ENCODE data around the gene PIAS3.

Gene PIAS3

DNA sequence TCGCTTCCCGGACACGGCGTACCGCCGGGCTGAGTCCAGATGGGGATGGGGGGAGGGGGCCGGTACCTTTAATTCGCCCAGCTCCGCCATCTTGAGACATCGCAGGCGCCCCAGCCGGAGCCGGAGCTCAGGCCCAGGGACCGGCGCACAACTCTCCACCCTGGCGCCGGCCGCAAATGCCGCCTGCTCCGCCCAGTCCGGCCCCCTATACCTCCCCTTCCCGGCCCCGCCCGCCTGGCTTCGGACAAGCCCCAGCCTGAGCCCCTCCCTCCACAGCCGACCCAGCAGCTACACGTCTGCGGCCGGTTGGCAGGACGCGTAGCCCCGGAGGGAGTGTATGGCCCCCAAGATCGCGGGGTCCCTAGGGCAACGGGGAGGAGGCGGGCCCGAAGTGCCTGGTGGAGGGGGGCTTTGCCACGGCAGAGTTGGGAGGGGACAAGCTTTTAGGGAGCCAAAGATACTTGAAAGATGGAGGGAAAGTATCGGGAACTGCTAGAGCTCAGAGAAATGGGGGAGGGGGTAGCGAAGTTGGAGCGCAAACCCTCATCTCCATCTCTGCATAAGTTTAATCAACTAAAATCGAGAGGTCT is at the start of gene PIAS3:
TSS of gene PIAS3 (minus strand) at position 181 of the 590 bp plus-strand sequence. CDS start at position 90, 91 bp downstream.
- in situ Hi-C loops (cut with MboI; ENCODE audit: low pct_unique_long_range_greater_than_20kb, low sequenced_read_pairs) = no loop called here
- peak; percentile 93 for DNase-seq

DNA sequence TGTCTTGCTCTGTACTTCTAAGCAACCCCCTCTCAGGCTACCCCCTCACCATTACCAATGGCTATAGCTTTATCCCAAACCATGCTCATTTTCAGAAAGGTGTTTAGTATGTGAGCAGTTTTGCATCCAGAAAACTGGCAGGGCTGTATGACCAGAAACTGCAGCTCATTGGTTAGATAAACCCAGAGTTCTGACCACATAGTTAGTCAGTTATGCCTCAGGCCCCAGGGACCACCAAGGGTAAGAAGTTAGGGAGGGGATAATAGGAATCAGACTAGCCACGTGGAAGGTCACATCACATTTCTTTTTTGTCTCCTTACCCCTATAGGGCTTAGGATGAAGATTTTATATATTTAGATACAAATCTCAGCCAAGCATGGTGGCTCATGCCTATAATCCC is 49.8 kb upstream of the PIAS3 start:
- in situ Hi-C loops (cut with MboI; ENCODE audit: low pct_unique_long_range_greater_than_20kb, low sequenced_read_pairs) = no loop called here

DNA sequence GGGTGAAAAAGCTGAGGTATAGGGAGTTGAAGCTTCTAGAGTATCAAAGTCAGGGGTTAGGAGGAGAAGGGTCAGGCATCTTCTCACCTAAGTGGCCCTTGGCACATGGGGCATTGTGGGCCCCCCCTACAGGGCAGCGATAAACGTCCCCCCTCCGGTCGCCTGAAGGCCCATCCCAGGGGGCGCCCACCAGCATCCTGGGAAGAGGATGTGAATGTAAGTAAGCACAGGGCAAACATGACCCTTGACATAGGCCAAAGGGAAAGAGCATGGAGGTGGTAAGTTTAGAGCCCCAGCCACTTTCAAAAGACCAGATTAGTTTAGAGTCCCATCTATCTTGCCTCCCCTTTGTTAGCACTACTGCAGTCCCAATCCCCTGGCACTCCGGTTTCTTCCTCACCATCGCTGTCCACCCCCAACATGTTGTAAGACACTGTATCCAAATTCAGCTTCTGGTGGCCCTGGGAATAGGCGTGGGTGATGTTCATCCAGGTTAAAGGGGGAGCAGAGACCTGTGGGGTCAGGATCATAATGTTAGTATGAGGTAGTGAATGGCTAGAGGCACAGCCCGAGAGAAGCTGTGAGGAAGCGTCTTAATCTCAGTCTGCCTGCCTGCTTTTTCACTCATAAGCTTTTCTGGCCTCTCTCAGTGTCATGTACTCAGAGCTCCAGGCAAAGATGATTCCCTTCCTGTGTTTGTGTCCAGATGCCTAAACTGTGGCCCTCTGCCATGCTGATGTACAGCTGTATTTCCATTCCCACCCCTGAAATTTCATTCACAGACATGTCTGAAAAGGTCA is 48.3 kb upstream of the PIAS3 start:
- in situ Hi-C loops (cut with MboI; ENCODE audit: low pct_unique_long_range_greater_than_20kb, low sequenced_read_pairs) = no loop called here
- no peak for DNase-seq

More for the DNA sequence above, 49.8 kb upstream of the PIAS3 start:
- no peak for DNase-seq

DNA sequence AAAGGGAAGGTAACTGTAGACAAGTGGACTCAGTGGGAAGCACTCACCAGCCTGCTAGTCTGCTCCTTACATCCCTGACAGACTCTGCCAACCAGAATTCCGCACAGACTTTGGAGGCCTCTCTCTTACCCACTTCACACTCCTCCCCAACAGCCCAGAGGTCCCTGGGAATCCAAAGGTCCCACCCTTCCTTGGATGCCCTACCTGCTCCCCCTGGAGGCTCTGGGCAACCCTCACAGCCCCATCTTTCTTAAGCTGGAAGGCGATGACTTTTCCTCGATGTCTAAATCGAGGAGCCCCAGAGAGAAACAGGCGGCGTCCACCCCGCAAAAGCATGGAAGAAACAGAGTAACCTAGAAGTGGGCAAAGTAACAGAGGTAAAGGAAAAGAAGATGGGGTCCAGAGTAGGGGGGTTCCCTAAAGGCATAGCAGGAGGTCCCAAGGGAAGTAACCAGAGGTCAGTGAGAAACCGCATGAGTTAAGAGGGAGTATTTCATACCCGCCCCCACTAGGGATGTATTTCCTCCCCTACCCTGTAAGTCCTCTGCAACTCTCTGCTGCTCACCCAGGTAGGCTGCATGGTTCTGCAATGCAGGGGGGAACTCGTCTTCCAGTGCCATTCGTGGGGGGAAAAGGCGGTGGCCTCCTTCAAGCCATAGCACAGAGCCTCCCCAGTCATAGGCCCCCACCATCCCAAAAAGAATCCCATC is 42.6 kb upstream of the PIAS3 start:
- in situ Hi-C loops (cut with MboI; ENCODE audit: low pct_unique_long_range_greater_than_20kb, low sequenced_read_pairs) = no loop called here
- DNase-seq = no peak

DNA sequence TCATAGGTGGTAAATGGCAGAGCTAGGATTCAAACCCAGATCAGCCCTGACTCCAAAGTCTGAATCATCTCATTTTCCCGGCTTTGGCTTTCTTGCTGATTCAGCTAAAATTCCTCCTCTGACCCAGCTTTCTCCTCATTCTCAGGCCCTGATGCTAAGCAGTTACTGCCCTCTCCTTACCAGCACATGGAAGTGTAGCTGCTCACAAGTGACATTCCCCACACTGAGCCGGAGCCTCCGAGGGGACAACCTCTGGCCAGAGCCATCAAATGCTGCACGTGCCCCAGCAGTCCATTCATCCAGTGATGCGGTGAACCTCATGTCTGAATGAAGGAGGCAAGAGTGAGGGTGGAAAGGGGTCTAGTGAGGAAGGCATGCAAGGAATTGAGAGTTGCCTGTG is 39.9 kb upstream of the PIAS3 start:
- in situ Hi-C loops (cut with MboI; ENCODE audit: low pct_unique_long_range_greater_than_20kb, low sequenced_read_pairs) = no loop called here
- no peak for DNase-seq

DNA sequence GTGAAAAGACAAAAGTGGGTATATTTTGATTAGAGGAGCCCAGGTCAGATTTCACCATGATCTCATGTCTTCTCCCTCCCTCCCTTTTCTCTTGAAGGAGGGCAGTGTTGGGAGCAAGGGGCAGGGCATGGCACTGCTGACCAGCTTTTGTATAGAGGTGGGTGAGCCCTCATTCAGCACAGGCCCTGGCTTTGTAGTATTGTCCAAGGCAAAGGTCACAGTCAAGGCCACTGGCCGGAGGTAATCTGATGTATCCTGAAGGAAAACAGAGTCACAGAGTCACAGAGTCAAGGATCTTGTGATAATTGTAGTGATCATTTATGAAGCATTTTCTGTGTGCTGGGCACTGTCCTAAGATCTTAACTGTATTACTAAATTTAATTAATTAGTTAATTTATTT is 39.1 kb upstream of the PIAS3 start:
- in situ Hi-C loops (cut with MboI; ENCODE audit: low pct_unique_long_range_greater_than_20kb, low sequenced_read_pairs) = no loop called here
- DNase-seq = no peak

DNA sequence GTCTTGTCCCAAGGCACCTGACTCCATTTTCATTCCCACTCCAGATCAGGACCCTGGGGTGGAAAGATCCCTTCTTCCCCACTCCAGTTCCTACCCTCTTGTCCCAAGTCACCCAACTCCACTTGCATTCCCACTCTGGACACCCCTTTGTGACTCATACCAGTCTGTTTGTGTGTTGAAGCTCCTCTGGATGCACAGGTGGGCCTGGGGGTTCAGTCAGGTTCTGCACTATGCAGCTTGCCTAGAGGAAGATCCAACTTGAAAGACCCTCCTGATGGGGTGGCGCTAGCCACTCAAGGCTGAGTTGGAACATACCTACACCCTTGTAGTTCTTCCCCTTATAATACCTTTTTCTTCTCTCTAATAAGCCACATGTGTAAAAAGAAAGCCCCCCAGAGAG is 36.6 kb upstream of the PIAS3 start:
- in situ Hi-C loops (cut with MboI; ENCODE audit: low pct_unique_long_range_greater_than_20kb, low sequenced_read_pairs) = no loop called here
- DNase-seq = no peak

DNA sequence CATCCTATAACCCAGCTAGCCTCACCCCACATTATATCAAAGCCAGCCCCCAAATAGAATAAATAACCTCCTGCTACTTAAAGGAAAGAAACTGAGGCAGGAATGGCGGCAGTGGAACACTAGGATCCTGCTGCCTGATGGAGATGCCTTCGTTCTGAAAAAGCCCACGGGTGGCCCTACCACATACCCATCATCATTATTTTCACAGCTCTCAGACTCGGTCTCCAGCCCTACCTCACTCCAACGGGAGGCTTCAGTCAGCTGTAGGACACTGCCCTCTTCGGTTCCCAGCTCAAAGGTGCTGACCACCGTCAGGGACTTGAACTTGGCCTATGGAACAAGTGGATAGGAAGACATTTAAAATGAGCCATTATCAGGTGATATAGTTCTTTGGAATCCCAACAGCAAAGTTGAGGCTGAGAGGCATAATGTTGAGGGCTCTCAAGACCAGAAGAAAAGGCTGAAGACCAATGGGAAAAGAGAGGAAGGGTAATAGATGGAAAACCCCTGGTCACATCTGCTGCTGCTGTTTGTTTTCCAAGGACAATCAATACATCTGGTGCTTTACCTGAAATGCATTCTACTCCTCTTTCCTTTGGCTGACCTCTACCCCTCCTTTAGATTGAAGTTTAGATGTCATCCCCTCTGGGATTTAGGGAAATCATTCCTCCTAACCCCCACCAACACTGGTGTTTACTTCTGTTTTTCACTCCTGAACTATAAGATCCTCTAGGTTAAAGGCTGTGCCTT is 34.6 kb upstream of the PIAS3 start:
- in situ Hi-C loops (cut with MboI; ENCODE audit: low pct_unique_long_range_greater_than_20kb, low sequenced_read_pairs) = no loop called here
- no peak for DNase-seq

DNA sequence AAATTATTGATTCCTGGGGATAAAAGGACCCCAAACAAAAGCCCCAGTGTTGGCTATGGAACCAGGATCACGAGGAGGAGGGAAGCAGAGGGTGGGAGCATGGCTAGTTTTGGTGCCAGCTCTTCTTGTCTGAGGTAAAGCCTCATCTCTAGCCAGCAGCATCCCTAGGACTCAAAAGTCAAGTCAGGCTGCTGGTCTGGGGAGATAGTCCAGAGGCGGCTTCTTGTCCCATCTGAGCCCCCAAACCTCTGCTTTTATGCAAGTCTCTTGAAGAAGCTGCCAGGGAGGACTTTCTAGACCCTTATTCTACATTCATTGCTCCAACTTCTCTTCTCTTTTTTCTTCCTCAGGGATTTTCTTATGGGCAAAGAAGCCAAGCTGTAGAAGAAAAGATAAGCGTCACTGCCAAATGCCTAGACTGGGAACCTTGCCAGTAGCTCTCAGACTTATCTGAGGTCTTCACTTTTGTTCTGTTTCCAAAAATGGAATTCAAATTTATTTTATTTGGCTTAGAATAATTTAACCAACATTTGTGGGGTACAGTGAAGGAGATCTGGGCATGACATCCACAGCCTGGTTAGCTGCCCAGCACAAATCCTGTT is 33.7 kb upstream of the PIAS3 start:
- in situ Hi-C loops (cut with MboI; ENCODE audit: low pct_unique_long_range_greater_than_20kb, low sequenced_read_pairs) = no loop called here
- DNase-seq = no peak

DNA sequence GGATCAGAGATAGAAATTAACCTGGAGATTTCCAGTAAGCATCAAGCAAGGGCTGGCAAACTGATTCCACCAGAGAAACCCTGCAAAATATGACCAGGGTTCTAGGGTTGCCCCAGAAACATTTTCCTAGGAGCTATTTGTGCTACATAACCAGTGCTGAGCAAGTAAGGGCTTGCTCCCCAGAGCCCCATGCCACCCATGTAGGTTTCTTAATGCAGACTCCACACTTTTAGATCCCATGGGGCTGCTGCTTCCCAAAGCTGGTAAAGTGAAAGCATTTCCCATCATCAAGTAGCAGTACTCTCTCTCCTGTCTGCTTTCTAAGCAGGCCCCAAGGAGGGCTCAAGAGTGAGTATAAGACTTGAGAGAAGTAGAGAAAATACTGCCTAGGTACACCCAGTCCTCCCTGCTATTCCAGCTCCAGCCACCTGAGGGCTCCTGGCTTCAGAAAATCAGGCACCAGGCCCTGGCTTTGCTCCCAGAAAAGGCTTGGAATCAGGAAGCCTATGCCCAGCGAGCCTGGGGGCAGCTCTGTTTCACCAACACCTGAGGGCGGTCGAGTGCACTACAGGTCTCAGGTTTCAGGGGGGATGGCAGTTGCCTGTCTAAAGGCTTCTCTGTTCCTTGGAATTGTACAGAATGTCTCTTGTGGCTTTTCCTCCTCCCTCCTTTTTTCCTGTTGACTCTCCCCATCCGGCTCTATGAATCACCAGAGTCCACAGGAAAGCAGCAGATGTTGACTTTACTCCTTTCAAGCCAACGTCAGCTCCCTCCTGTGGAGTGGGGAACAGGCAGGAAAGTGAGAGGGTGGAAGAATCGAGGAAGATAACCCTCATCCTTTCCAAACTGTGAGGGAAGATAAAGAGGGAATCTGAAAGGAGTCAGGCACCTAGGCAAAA is 33.0 kb upstream of the PIAS3 start:
- in situ Hi-C loops (cut with MboI; ENCODE audit: low pct_unique_long_range_greater_than_20kb, low sequenced_read_pairs) = no loop called here
- DNase-seq = peak; percentile 93

DNA sequence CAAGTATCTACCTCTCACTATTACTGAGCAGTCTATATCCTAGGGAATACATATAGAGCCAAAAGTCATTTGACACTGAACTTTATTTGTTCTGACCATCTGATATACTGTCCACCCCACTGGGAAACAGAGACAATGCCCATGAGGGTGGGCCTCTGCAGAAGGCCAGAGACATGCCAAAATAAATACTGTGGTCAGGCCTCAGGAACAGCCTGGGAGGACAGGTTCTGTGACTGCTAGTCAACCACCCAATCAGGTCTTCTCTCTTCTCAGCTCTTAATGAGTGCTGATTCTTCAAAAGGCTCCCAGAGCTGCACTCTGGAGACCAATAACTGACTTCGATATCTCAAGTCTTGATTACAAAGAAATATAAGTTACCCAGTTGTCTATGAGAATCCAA is 32.3 kb upstream of the PIAS3 start:
- DNase-seq = no peak
- in situ Hi-C loops (cut with MboI; ENCODE audit: low pct_unique_long_range_greater_than_20kb, low sequenced_read_pairs) = no loop called here

DNA sequence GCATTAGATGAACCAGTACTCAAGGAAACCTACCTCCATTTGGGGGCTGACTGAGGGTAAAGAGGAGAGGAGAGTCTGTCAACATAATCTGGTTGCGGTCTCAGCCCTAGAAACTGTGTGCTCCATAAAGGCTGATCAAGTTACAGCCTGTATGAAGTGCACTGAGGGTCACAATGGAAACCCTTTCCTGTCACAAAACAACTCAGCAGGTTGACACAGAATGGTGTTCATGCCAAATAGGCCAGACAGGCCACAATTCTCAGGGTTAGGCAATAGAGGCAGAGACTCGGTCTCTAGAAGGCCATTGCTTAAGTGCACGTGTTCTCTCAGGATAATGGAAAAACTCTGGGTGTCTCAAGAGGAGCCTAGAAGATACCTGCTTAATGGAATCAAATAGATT is 30.8 kb upstream of the PIAS3 start:
- in situ Hi-C loops (cut with MboI; ENCODE audit: low pct_unique_long_range_greater_than_20kb, low sequenced_read_pairs) = no loop called here
- no peak for DNase-seq

DNA sequence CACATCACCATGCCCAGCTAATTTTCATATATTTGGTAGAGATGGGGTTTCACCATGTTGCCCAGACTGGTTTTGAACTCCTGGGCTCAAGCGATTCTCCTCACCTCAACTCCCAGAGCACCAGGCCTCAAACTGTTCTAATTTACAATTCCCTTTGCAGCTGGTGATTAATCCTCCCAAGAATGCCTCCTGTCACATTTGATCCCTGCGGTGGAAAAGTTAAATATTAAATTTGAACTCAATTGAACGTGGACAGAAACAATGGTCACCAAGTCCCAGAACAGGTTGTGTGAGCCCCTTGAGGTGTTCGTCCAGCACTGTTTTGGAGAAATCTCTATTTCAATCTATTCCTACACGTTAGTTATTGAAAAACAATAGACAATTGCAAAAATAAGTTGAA is 28.8 kb upstream of the PIAS3 start:
- in situ Hi-C loops (cut with MboI; ENCODE audit: low pct_unique_long_range_greater_than_20kb, low sequenced_read_pairs) = no loop called here
- no peak for DNase-seq

DNA sequence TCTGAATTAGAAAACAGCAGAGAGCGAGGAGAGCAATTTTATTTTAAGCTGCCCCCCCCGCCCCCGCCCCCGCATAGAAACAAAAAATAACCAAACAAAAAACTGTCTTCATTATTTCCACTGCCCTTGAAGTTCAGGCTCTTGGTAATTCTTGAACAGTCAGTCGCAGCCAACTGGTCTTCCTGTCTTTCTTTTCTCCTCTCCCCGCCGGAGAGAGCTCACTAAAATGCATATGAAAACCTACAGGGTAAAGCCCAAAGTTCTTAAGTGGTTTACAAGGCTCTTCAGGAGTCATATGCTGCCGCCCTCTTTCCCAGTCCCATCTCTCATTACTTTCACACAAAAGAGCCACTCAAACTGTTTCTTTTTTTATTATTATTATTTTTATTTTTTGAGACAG is 27.9 kb upstream of the PIAS3 start:
- DNase-seq = no peak

DNA sequence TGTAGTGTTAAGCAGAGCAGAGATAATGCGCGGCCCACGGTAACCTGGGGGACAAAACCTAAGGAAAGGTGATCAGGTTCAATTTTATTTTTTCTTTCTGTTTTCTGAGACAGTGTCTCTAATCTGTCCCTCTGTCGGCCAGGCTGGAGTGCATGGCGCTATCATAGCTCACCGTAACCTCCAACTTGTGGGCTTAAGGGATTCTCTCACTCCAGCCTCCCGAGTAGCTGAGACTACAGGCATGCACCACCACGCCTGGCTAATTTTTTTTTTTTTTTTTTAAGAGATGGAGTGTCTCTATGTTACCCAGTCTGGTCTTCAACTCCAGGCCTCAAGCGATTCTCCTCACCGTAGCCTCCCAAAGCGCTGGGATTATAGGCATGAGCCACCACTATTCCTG is 27.5 kb upstream of the PIAS3 start:
- in situ Hi-C loops (cut with MboI; ENCODE audit: low pct_unique_long_range_greater_than_20kb, low sequenced_read_pairs) = no loop called here

More for the DNA sequence above, 27.9 kb upstream of the PIAS3 start:
- in situ Hi-C loops (cut with MboI; ENCODE audit: low pct_unique_long_range_greater_than_20kb, low sequenced_read_pairs) = no loop called here

DNA sequence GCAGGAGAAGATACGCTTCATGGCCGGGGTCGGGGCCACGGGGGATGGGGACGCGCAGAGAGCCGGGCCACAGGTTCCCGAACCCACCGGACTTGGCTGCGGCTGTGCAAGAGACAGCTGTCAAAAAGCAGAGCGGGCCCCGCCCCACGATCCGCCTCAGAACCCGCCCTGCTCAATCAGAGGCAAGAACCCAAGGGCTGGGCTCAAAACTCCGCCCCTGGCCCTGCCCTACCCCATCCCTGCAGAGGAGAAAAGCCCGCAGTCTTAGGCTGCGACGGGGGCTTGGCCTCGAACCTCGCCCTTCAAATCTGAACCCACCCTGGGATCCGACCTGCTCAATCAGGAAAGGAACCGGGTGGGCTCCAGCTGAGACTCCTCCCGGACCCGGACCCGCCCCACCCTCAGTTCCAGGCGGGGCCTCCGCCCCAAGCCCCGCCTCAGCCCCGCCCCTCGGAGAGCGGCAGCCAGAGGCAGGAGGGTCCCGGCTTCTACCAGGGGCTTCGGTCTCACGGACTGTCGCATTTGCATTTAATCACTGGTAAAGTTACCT is 26.9 kb upstream of the PIAS3 start, which contains the start of gene ANKRD35:
TSS of gene ANKRD35 (minus strand) at position 129 of the 550 bp plus-strand sequence. CDS start at position 21, 108 bp downstream.
- DNase-seq = peak; percentile 79
- in situ Hi-C loops (cut with MboI; ENCODE audit: low pct_unique_long_range_greater_than_20kb, low sequenced_read_pairs) = no loop called here

More for the DNA sequence above, 27.5 kb upstream of the PIAS3 start:
- DNase-seq = no peak

DNA sequence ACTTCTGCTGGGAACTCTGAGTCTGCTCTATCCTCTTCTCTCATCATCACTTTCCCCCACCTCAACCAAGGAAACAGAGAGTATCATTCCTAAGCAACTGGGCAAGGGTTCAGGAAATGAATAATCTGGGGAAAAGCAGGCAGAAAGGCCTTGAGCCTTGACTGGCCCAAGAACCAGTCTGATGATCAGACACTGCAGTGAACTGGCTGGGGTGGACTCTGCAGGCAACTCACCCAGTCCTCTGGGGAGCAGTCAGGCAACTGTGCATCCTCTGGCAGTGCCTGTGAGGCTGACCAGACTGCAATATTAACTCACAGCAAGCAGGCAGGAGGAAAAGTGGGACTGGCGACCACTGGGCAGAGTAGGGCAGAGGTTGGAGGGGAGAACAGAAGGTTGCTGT is 25.8 kb upstream of the PIAS3 start:
- in situ Hi-C loops (cut with MboI; ENCODE audit: low pct_unique_long_range_greater_than_20kb, low sequenced_read_pairs) = no loop called here
- no peak for DNase-seq

DNA sequence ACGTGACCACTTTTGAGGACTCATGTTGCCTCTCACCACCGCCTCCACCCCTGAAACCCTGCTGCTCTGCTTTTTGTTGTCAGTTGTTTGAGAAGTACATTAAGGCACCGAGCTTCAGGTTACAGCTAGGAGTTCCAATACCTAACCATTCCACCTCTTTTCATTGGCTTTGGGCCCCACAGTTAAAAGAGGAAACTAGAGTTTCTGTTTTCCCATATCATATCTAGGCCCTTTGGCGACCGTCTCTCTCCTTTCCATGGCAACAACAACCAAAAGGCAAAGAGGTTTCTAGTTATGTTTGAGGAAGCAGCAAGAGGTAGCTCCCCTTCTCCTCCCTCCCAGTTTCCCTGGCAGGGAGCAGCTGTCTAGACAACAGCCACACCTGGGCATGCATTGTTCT is 20.9 kb upstream of the PIAS3 start:
- in situ Hi-C loops (cut with MboI; ENCODE audit: low pct_unique_long_range_greater_than_20kb, low sequenced_read_pairs) = no loop called here
- DNase-seq = peak; percentile 48
